Mesendoderm (in vitro differentiated cells): ENCODE results near the gene PKN2. TPM values are rescaled to one million over a fixed set of nuclear protein-coding genes. Genes with fewer than 3 reads are reported as not detected.
A peak's percentile ranks its signal among the peaks of the same experiment; 100 is the strongest.

Source experiments
- DNase-seq: peaks from one replicate; pipeline ENCODE4 v3.0.0; 2013
- H2AK5ac ChIP-seq: 2 replicates; pipeline ENCODE4 v1.6.1; 2013; ENCODE audit warnings: low read length, inconsistent platforms
- H2BK120ac ChIP-seq: 2 replicates; pipeline ENCODE4 v1.6.1; 2013; ENCODE audit warnings: low read depth, mild to moderate bottlenecking, low read length, moderate library complexity, mixed read lengths
- H2BK15ac ChIP-seq: replicated peaks from 2 replicates; pipeline ENCODE4 v1.6.1; 2013; ENCODE audit warnings: low read depth, mild to moderate bottlenecking, moderate library complexity
- H2BK5ac ChIP-seq: 2 replicates; pipeline ENCODE4 v1.6.1; 2013; ENCODE audit warnings: low read length, inconsistent platforms
- H3K18ac ChIP-seq: 2 replicates; pipeline ENCODE4 v1.6.1; 2013; ENCODE audit warnings: mild to moderate bottlenecking, low read length, mixed read lengths
- H3K23ac ChIP-seq: one replicate; pipeline ENCODE4 v1.6.1; 2013; ENCODE audit warnings: low read length
- H3K27ac ChIP-seq: 2 replicates; pipeline ENCODE4 v1.5.1; 2013; ENCODE audit warnings: low read depth, mild to moderate bottlenecking, inconsistent platforms, low read length, moderate library complexity
- H3K27me3 ChIP-seq: 2 replicates; pipeline ENCODE4 v1.6.1; 2013; ENCODE audit warnings: low read length, control low read depth, mild to moderate bottlenecking, inconsistent platforms; ENCODE audit not compliant: insufficient read depth, poor library complexity
- H3K36me3 ChIP-seq: 2 replicates; pipeline ENCODE4 v1.6.1; 2013; ENCODE audit warnings: low read length, inconsistent platforms; ENCODE audit not compliant: control insufficient read depth, insufficient read depth
- H3K4ac ChIP-seq: one replicate; pipeline ENCODE4 v1.6.1; 2013; ENCODE audit warnings: low read depth, mild to moderate bottlenecking, low read length, moderate library complexity
- H3K4me1 ChIP-seq: 2 replicates; pipeline ENCODE4 v1.6.1; 2013; ENCODE audit warnings: low read depth, low read length, inconsistent platforms; ENCODE audit not compliant: control insufficient read depth
- H3K4me2 ChIP-seq: 2 replicates; pipeline ENCODE4 v1.6.1; 2013; ENCODE audit warnings: low read length
- H3K4me3 ChIP-seq: 2 replicates; pipeline ENCODE4 v1.5.1; 2013; ENCODE audit warnings: mild to moderate bottlenecking, low read length
- H3K56ac ChIP-seq: one replicate; pipeline ENCODE4 v1.6.1; 2013; ENCODE audit warnings: low read length
- H3K79me1 ChIP-seq: 2 replicates; pipeline ENCODE4 v1.6.1; 2013; ENCODE audit warnings: low read length, inconsistent platforms
- H3K79me2 ChIP-seq: 2 replicates; pipeline ENCODE4 v1.6.1; 2013; ENCODE audit warnings: mild to moderate bottlenecking, low read length; ENCODE audit not compliant: control insufficient read depth, insufficient read depth
- H3K9ac ChIP-seq: 2 replicates; pipeline ENCODE4 v1.6.1; 2013; ENCODE audit warnings: low read length, inconsistent platforms
- H4K5ac ChIP-seq: one replicate; pipeline ENCODE4 v1.6.1; 2013; ENCODE audit warnings: low read length
- H4K8ac ChIP-seq: one replicate; pipeline ENCODE4 v1.6.1; 2013; ENCODE audit warnings: low read depth, mild to moderate bottlenecking, control low read depth, low read length, moderate library complexity
- WGBS: extraction: QIAGEN DNeasy Blood & Tissue Kit; methylation state at CpG from one replicate; pipeline ENCODE4 v1.1.7; 2013; ENCODE audit warnings: low lambda C conversion rate, missing lambda C conversion rate; ENCODE audit not compliant: insufficient coverage; ENCODE audit errors: extremely low coverage; 5-methylcytosine and 5-hydroxymethylcytosine counted together
- polyA plus RNA-seq, 2 experiments: library from polyadenylated mRNA; stranded (reverse); fragments of 200-250 nt; gene quantifications; one replicate each; pipeline ENCODE4 v1.2.3, GENCODE V29; 2013

Gene PKN2
- polyA plus RNA-seq (2013, experiment 1 of 2) = 14.1 TPM
- polyA plus RNA-seq (2013, experiment 2 of 2) = 14.7 TPM

- H3K79me1 ChIP-seq = peaks cover 2% of the 10 kb centered on the region
- no peak within 1 kb of the TSS for H2AK5ac ChIP-seq
- peaks cover 11% of the 10 kb centered on the region for H3K79me2 ChIP-seq
- H3K36me3 ChIP-seq = no peaks in the 10 kb centered on the region
- peak within 1 kb of the TSS; percentile 98 for H3K27ac ChIP-seq
- peak within 1 kb of the TSS; percentile 95 for H4K8ac ChIP-seq
- H3K27me3 ChIP-seq = no peaks in the 10 kb centered on the region
- H3K4me1 ChIP-seq = peaks cover 3% of the 10 kb centered on the region
- peak within 1 kb of the TSS; percentile 80 for H3K23ac ChIP-seq
- peak within 1 kb of the TSS; percentile 75 for H3K4me3 ChIP-seq
- H3K4ac ChIP-seq = peak within 1 kb of the TSS; percentile 56
- H3K9ac ChIP-seq = peak within 1 kb of the TSS; percentile 89
- peak; percentile 99 for DNase-seq
- peak within 1 kb of the TSS; percentile 89 for H3K56ac ChIP-seq
- H3K4me2 ChIP-seq = peak within 1 kb of the TSS; percentile 85
- H3K18ac ChIP-seq = peak within 1 kb of the TSS; percentile 94
- H2BK15ac ChIP-seq = peak within 1 kb of the TSS; percentile 85
- H2BK5ac ChIP-seq = peak within 1 kb of the TSS; percentile 74
- H2BK120ac ChIP-seq = peak within 1 kb of the TSS; percentile 51
- no CpG with 5 or more reads among the region's 66 CpGs for WGBS
- H4K5ac ChIP-seq = no peak within 1 kb of the TSS
Measured at GRCh38 chr1:88683541-88684481, at the start of gene PKN2. Gene PKN2, plus strand, starts transcription at chr1:88684273. Its CDS starts 308 bp downstream, at chr1:88684581.

GRCh38 chr1:88634538-88634937 lies 49.5 kb upstream of the PKN2 start:
- H2BK15ac ChIP-seq = no peak overlapping the region
- no peak overlapping the region for H4K8ac ChIP-seq
- H2BK120ac ChIP-seq = no peak overlapping the region
- no peak overlapping the region for H3K9ac ChIP-seq
- H3K18ac ChIP-seq = no peak overlapping the region
- H3K27ac ChIP-seq = no peak overlapping the region
- no peak overlapping the region for H3K56ac ChIP-seq
- WGBS = no CpG with 5 or more reads among the region's 1 CpG
- no peaks in the 10 kb centered on the region for H3K79me2 ChIP-seq
- H3K23ac ChIP-seq = no peak overlapping the region
- no peak overlapping the region for H4K5ac ChIP-seq
- no peak overlapping the region for H3K4me3 ChIP-seq
- no peak overlapping the region for H2BK5ac ChIP-seq
- H3K4ac ChIP-seq = no peak overlapping the region
- no peak overlapping the region for H3K4me2 ChIP-seq
- no peak overlapping the region for H2AK5ac ChIP-seq
- no peaks in the 10 kb centered on the region for H3K79me1 ChIP-seq
- no peaks in the 10 kb centered on the region for H3K36me3 ChIP-seq
- H3K4me1 ChIP-seq = peaks cover 3% of the 10 kb centered on the region
- H3K27me3 ChIP-seq = no peaks in the 10 kb centered on the region
- DNase-seq = no peak

- peak; percentile 7 for DNase-seq
- no peaks in the 10 kb centered on the region for H3K4me1 ChIP-seq
- no peak overlapping the region for H2BK15ac ChIP-seq
- H3K18ac ChIP-seq = no peak overlapping the region
- H3K56ac ChIP-seq = no peak overlapping the region
- H3K27ac ChIP-seq = no peak overlapping the region
- no peaks in the 10 kb centered on the region for H3K79me1 ChIP-seq
- H2BK120ac ChIP-seq = no peak overlapping the region
- no peaks in the 10 kb centered on the region for H3K27me3 ChIP-seq
- no peaks in the 10 kb centered on the region for H3K36me3 ChIP-seq
- H3K4me3 ChIP-seq = no peak overlapping the region
- no peak overlapping the region for H2BK5ac ChIP-seq
- H2AK5ac ChIP-seq = no peak overlapping the region
- H3K4ac ChIP-seq = no peak overlapping the region
- H3K9ac ChIP-seq = no peak overlapping the region
- WGBS = no CpG with 5 or more reads among the region's 1 CpG
- H4K8ac ChIP-seq = no peak overlapping the region
- no peak overlapping the region for H4K5ac ChIP-seq
- no peak overlapping the region for H3K4me2 ChIP-seq
- H3K23ac ChIP-seq = no peak overlapping the region
- H3K79me2 ChIP-seq = no peaks in the 10 kb centered on the region
Measured at GRCh38 chr1:88640060-88640459, 44.0 kb upstream of the PKN2 start.

- no peak overlapping the region for H3K27ac ChIP-seq
- no peak for DNase-seq
- no peak overlapping the region for H3K18ac ChIP-seq
- H3K79me1 ChIP-seq = no peaks in the 10 kb centered on the region
- H2BK5ac ChIP-seq = no peak overlapping the region
- H3K79me2 ChIP-seq = no peaks in the 10 kb centered on the region
- H3K4me1 ChIP-seq = peaks cover 6% of the 10 kb centered on the region
- no peaks in the 10 kb centered on the region for H3K36me3 ChIP-seq
- H3K27me3 ChIP-seq = no peaks in the 10 kb centered on the region
- no peak overlapping the region for H3K56ac ChIP-seq
- no peak overlapping the region for H2BK120ac ChIP-seq
- no peak overlapping the region for H3K23ac ChIP-seq
- no peak overlapping the region for H4K5ac ChIP-seq
- no peak overlapping the region for H2BK15ac ChIP-seq
- no peak overlapping the region for H4K8ac ChIP-seq
- no peak overlapping the region for H3K9ac ChIP-seq
- H3K4me2 ChIP-seq = no peak overlapping the region
- no peak overlapping the region for H3K4me3 ChIP-seq
- no peak overlapping the region for H2AK5ac ChIP-seq
- H3K4ac ChIP-seq = no peak overlapping the region
Measured at GRCh38 chr1:88645886-88646285, 38.2 kb upstream of the PKN2 start.

- Histone ChIP-seq H3K23ac (no peak overlapping the region), H2BK5ac (peak overlapping the region; percentile 74), H3K4me1 (peaks cover 9% of the 10 kb centered on the region), H2AK5ac (no peak overlapping the region), H3K56ac (peak overlapping the region; percentile 17), H4K8ac (no peak overlapping the region), H4K5ac (no peak overlapping the region), H2BK120ac (no peak overlapping the region), H3K27ac (no peak overlapping the region), H3K4ac (no peak overlapping the region), H3K4me3 (no peak overlapping the region), H3K9ac (no peak overlapping the region), H2BK15ac (no peak overlapping the region), H3K18ac (no peak overlapping the region), H3K36me3 (no peaks in the 10 kb centered on the region), H3K79me1 (no peaks in the 10 kb centered on the region), H3K27me3 (no peaks in the 10 kb centered on the region), H3K79me2 (no peaks in the 10 kb centered on the region), H3K4me2 (no peak overlapping the region)
- peak; percentile 80 for DNase-seq
Measured at GRCh38 chr1:88646476-88647248, 37.4 kb upstream of the PKN2 start.
